Mesendoderm (in vitro differentiated cells): Measurements from ENCODE around the gene CERS6.

ENCODE experiments used
- DNase-seq: peaks from one replicate; pipeline ENCODE4 v3.0.0; 2013
- H2AK5ac ChIP-seq: 2 replicates; pipeline ENCODE4 v1.6.1; 2013; ENCODE audit warnings: low read length, inconsistent platforms
- H2BK120ac ChIP-seq: 2 replicates; pipeline ENCODE4 v1.6.1; 2013; ENCODE audit warnings: low read depth, mild to moderate bottlenecking, low read length, moderate library complexity, mixed read lengths
- H2BK15ac ChIP-seq: replicated peaks from 2 replicates; pipeline ENCODE4 v1.6.1; 2013; ENCODE audit warnings: low read depth, mild to moderate bottlenecking, moderate library complexity
- H2BK5ac ChIP-seq: 2 replicates; pipeline ENCODE4 v1.6.1; 2013; ENCODE audit warnings: low read length, inconsistent platforms
- H3K18ac ChIP-seq: 2 replicates; pipeline ENCODE4 v1.6.1; 2013; ENCODE audit warnings: mild to moderate bottlenecking, low read length, mixed read lengths
- H3K23ac ChIP-seq: one replicate; pipeline ENCODE4 v1.6.1; 2013; ENCODE audit warnings: low read length
- H3K27ac ChIP-seq: 2 replicates; pipeline ENCODE4 v1.5.1; 2013; ENCODE audit warnings: low read depth, mild to moderate bottlenecking, inconsistent platforms, low read length, moderate library complexity
- H3K27me3 ChIP-seq: 2 replicates; pipeline ENCODE4 v1.6.1; 2013; ENCODE audit warnings: low read length, control low read depth, mild to moderate bottlenecking, inconsistent platforms; ENCODE audit not compliant: insufficient read depth, poor library complexity
- H3K36me3 ChIP-seq: 2 replicates; pipeline ENCODE4 v1.6.1; 2013; ENCODE audit warnings: low read length, inconsistent platforms; ENCODE audit not compliant: control insufficient read depth, insufficient read depth
- H3K4ac ChIP-seq: one replicate; pipeline ENCODE4 v1.6.1; 2013; ENCODE audit warnings: low read depth, mild to moderate bottlenecking, low read length, moderate library complexity
- H3K4me1 ChIP-seq: 2 replicates; pipeline ENCODE4 v1.6.1; 2013; ENCODE audit warnings: low read depth, low read length, inconsistent platforms; ENCODE audit not compliant: control insufficient read depth
- H3K4me2 ChIP-seq: 2 replicates; pipeline ENCODE4 v1.6.1; 2013; ENCODE audit warnings: low read length
- H3K4me3 ChIP-seq: 2 replicates; pipeline ENCODE4 v1.5.1; 2013; ENCODE audit warnings: mild to moderate bottlenecking, low read length
- H3K56ac ChIP-seq: one replicate; pipeline ENCODE4 v1.6.1; 2013; ENCODE audit warnings: low read length
- H3K79me1 ChIP-seq: 2 replicates; pipeline ENCODE4 v1.6.1; 2013; ENCODE audit warnings: low read length, inconsistent platforms
- H3K79me2 ChIP-seq: 2 replicates; pipeline ENCODE4 v1.6.1; 2013; ENCODE audit warnings: mild to moderate bottlenecking, low read length; ENCODE audit not compliant: control insufficient read depth, insufficient read depth
- H3K9ac ChIP-seq: 2 replicates; pipeline ENCODE4 v1.6.1; 2013; ENCODE audit warnings: low read length, inconsistent platforms
- H4K5ac ChIP-seq: one replicate; pipeline ENCODE4 v1.6.1; 2013; ENCODE audit warnings: low read length
- H4K8ac ChIP-seq: one replicate; pipeline ENCODE4 v1.6.1; 2013; ENCODE audit warnings: low read depth, mild to moderate bottlenecking, control low read depth, low read length, moderate library complexity
- WGBS: extraction: QIAGEN DNeasy Blood & Tissue Kit; methylation state at CpG from one replicate; pipeline ENCODE4 v1.1.7; 2013; ENCODE audit warnings: low lambda C conversion rate, missing lambda C conversion rate; ENCODE audit not compliant: insufficient coverage; ENCODE audit errors: extremely low coverage; 5-methylcytosine and 5-hydroxymethylcytosine counted together

The CERS6 gene

GRCh38 chr2:168436840-168437239 lies 19.2 kb upstream of the CERS6 start:
- H3K4me1 ChIP-seq, result no peaks in the 10 kb centered on the region
- H3K4me3 ChIP-seq, result no peak overlapping the region
- H2BK120ac ChIP-seq, result no peak overlapping the region
- H2AK5ac ChIP-seq, result no peak overlapping the region
- no peak overlapping the region for H3K18ac ChIP-seq
- no peaks in the 10 kb centered on the region for H3K79me1 ChIP-seq
- no peak overlapping the region for H3K4me2 ChIP-seq
- no peak overlapping the region for H2BK5ac ChIP-seq
- H2BK15ac ChIP-seq, result no peak overlapping the region
- H3K23ac ChIP-seq, result no peak overlapping the region
- H3K4ac ChIP-seq, result no peak overlapping the region
- DNase-seq, result no peak
- no peaks in the 10 kb centered on the region for H3K36me3 ChIP-seq
- no peak overlapping the region for H4K5ac ChIP-seq
- H3K56ac ChIP-seq, result no peak overlapping the region
- H4K8ac ChIP-seq, result no peak overlapping the region
- H3K79me2 ChIP-seq, result no peaks in the 10 kb centered on the region
- H3K27ac ChIP-seq, result no peak overlapping the region
- no peaks in the 10 kb centered on the region for H3K27me3 ChIP-seq
- H3K9ac ChIP-seq, result no peak overlapping the region

- no CpG with 5 or more reads among the region's 6 CpGs for whole genome bisulfite sequencing
- Histone ChIP-seq H2BK5ac (no peak overlapping the region), H3K56ac (no peak overlapping the region), H3K79me2 (no peaks in the 10 kb centered on the region), H3K4me2 (no peak overlapping the region), H2AK5ac (no peak overlapping the region), H4K5ac (no peak overlapping the region), H3K4me3 (no peak overlapping the region), H3K18ac (no peak overlapping the region), H4K8ac (no peak overlapping the region), H3K9ac (no peak overlapping the region), H3K27ac (no peak overlapping the region), H3K27me3 (no peaks in the 10 kb centered on the region), H3K23ac (no peak overlapping the region), H3K79me1 (no peaks in the 10 kb centered on the region), H2BK15ac (no peak overlapping the region), H2BK120ac (no peak overlapping the region), H3K36me3 (no peaks in the 10 kb centered on the region), H3K4me1 (no peaks in the 10 kb centered on the region), H3K4ac (no peak overlapping the region)
- DNase-seq, result no peak
Measured at GRCh38 chr2:168438553-168438952, 17.5 kb upstream of the CERS6 start.

GRCh38 chr2:168439536-168439935 lies 16.5 kb upstream of the CERS6 start:
- Histone ChIP-seq H2BK120ac (no peak overlapping the region), H3K18ac (no peak overlapping the region), H3K36me3 (no peaks in the 10 kb centered on the region), H2AK5ac (no peak overlapping the region), H3K56ac (no peak overlapping the region), H3K27ac (no peak overlapping the region), H3K9ac (no peak overlapping the region), H2BK15ac (no peak overlapping the region), H3K79me2 (no peaks in the 10 kb centered on the region), H3K23ac (no peak overlapping the region), H3K4me1 (no peaks in the 10 kb centered on the region), H4K5ac (no peak overlapping the region), H2BK5ac (no peak overlapping the region), H3K79me1 (no peaks in the 10 kb centered on the region), H3K4me3 (no peak overlapping the region), H3K27me3 (no peaks in the 10 kb centered on the region), H3K4me2 (no peak overlapping the region), H3K4ac (no peak overlapping the region), H4K8ac (no peak overlapping the region)
- WGBS, result no CpG with 5 or more reads among the region's 3 CpGs
- DNase-seq, result no peak

GRCh38 chr2:168441214-168441872 lies 14.7 kb upstream of the CERS6 start:
- H3K18ac ChIP-seq, result no peak overlapping the region
- no peaks in the 10 kb centered on the region for H3K27me3 ChIP-seq
- H3K4me1 ChIP-seq, result no peaks in the 10 kb centered on the region
- no peak overlapping the region for H3K4me3 ChIP-seq
- H2AK5ac ChIP-seq, result no peak overlapping the region
- no peak overlapping the region for H2BK120ac ChIP-seq
- no peak overlapping the region for H3K23ac ChIP-seq
- no peak overlapping the region for H3K27ac ChIP-seq
- H3K79me1 ChIP-seq, result no peaks in the 10 kb centered on the region
- no peak overlapping the region for H4K5ac ChIP-seq
- H3K79me2 ChIP-seq, result no peaks in the 10 kb centered on the region
- no peak overlapping the region for H2BK15ac ChIP-seq
- no peaks in the 10 kb centered on the region for H3K36me3 ChIP-seq
- no peak overlapping the region for H4K8ac ChIP-seq
- DNase-seq, result no peak
- no CpG with 5 or more reads among the region's 6 CpGs for WGBS
- H3K56ac ChIP-seq, result no peak overlapping the region
- no peak overlapping the region for H3K4ac ChIP-seq
- H2BK5ac ChIP-seq, result no peak overlapping the region
- H3K4me2 ChIP-seq, result no peak overlapping the region
- no peak overlapping the region for H3K9ac ChIP-seq

- Histone ChIP-seq H4K8ac (no peak overlapping the region), H4K5ac (no peak overlapping the region), H3K23ac (no peak overlapping the region), H2BK15ac (no peak overlapping the region), H3K27me3 (no peaks in the 10 kb centered on the region), H2BK120ac (no peak overlapping the region), H3K9ac (no peak overlapping the region), H2AK5ac (no peak overlapping the region), H3K4me3 (no peak overlapping the region), H3K4me2 (no peak overlapping the region), H3K27ac (no peak overlapping the region), H3K36me3 (no peaks in the 10 kb centered on the region), H3K79me1 (no peaks in the 10 kb centered on the region), H3K56ac (no peak overlapping the region), H2BK5ac (no peak overlapping the region), H3K79me2 (no peaks in the 10 kb centered on the region), H3K4me1 (no peaks in the 10 kb centered on the region), H3K4ac (no peak overlapping the region), H3K18ac (no peak overlapping the region)
- no peak for DNase-seq
Measured at GRCh38 chr2:168443818-168444217, 12.3 kb upstream of the CERS6 start.

- no peak overlapping the region for H3K56ac ChIP-seq
Measured at GRCh38 chr2:168445960-168446359, 10.1 kb upstream of the CERS6 start.

More at GRCh38 chr2:168445960-168446359, 10.1 kb upstream of the CERS6 start:
- Histone ChIP-seq H2BK5ac (no peak overlapping the region), H4K8ac (no peak overlapping the region), H4K5ac (no peak overlapping the region), H3K18ac (no peak overlapping the region), H3K79me2 (no peaks in the 10 kb centered on the region), H3K79me1 (no peaks in the 10 kb centered on the region), H3K23ac (no peak overlapping the region), H3K4me2 (no peak overlapping the region), H3K9ac (no peak overlapping the region), H2BK120ac (no peak overlapping the region), H2AK5ac (no peak overlapping the region), H2BK15ac (no peak overlapping the region), H3K4ac (no peak overlapping the region), H3K27me3 (no peaks in the 10 kb centered on the region), H3K27ac (no peak overlapping the region), H3K4me3 (no peak overlapping the region), H3K4me1 (no peaks in the 10 kb centered on the region), H3K36me3 (no peaks in the 10 kb centered on the region)
- no peak for DNase-seq
- no CpG with 5 or more reads among the region's 2 CpGs for WGBS
